Panc1 (cell line): ENCODE data around the gene DENND1B.

Experiments
- CTCF ChIP-seq: fragments of 450-650 bp; IDR thresholded peaks from 2 replicates; pipeline ENCODE4 v1.5.1; 2017; ENCODE audit warnings: mild to moderate bottlenecking
- TF ChIP-seq, protein P1 (sequence below), 2 experiments: IDR thresholded peaks; 2 replicates each; pipeline ENCODE4 v1.6.1; 2011 to 2012; ENCODE audit warnings: low read depth in 2 of 2, control low read depth in 1 of 2, low read length in 1 of 2, mild to moderate bottlenecking in 1 of 2, moderate library complexity in 1 of 2; ENCODE audit not compliant: insufficient read depth in 1 of 2

GRCh38 chr1:197633447-197634078, 141.7 kb downstream of the DENND1B start:
- TF ChIP-seq CTCF: no peak
- TF ChIP-seq, protein P1, sequence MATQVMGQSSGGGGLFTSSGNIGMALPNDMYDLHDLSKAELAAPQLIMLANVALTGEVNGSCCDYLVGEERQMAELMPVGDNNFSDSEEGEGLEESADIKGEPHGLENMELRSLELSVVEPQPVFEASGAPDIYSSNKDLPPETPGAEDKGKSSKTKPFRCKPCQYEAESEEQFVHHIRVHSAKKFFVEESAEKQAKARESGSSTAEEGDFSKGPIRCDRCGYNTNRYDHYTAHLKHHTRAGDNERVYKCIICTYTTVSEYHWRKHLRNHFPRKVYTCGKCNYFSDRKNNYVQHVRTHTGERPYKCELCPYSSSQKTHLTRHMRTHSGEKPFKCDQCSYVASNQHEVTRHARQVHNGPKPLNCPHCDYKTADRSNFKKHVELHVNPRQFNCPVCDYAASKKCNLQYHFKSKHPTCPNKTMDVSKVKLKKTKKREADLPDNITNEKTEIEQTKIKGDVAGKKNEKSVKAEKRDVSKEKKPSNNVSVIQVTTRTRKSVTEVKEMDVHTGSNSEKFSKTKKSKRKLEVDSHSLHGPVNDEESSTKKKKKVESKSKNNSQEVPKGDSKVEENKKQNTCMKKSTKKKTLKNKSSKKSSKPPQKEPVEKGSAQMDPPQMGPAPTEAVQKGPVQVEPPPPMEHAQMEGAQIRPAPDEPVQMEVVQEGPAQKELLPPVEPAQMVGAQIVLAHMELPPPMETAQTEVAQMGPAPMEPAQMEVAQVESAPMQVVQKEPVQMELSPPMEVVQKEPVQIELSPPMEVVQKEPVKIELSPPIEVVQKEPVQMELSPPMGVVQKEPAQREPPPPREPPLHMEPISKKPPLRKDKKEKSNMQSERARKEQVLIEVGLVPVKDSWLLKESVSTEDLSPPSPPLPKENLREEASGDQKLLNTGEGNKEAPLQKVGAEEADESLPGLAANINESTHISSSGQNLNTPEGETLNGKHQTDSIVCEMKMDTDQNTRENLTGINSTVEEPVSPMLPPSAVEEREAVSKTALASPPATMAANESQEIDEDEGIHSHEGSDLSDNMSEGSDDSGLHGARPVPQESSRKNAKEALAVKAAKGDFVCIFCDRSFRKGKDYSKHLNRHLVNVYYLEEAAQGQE (IDR thresholded peaks at IDR 0.05; ENCODE audit: insufficient read depth in 1 of 2, low read depth in 2 of 2, low read length in 1 of 2): no peak
